Measurements from ENCODE around the gene SLC35E3.
"Not testable (repeated sequence)": the region's sequence is repeated elsewhere in the genome, so short reads cannot be mapped to it uniquely, and the experiment has no call there.

SLC35E3 gene

GRCh38 chr12:68800294-68800693, 54.3 kb downstream of the SLC35E3 start:
- H3K4me3 ChIP-seq (ENCODE audit: low read length), result no peak overlapping the region
- no peaks in the 10 kb centered on the region for H3K36me3 ChIP-seq (ENCODE audit: insufficient read depth, low read length)
- H3K4me2 ChIP-seq (ENCODE audit: low read length), result no peak overlapping the region
- H3K9me3 ChIP-seq (replicated peaks; ENCODE audit: low read length), result no peaks in the 10 kb centered on the region
- H3K27me3 ChIP-seq (ENCODE audit: control insufficient read depth, insufficient read depth, low read length), result no peaks in the 10 kb centered on the region
- no peak overlapping the region for H3K9ac ChIP-seq (ENCODE audit: low read depth, low read length)
- H3K4me1 ChIP-seq (ENCODE audit: control insufficient read depth, insufficient read depth, low read length), result peaks cover under 1% of the 10 kb centered on the region

- not testable (repeated sequence) for H3K9ac ChIP-seq (ENCODE audit: low read depth, low read length); H3K4me1 ChIP-seq (ENCODE audit: control insufficient read depth, insufficient read depth, low read length); H3K9me3 ChIP-seq (replicated peaks; ENCODE audit: low read length); H3K36me3 ChIP-seq (ENCODE audit: insufficient read depth, low read length); H3K4me2 ChIP-seq (ENCODE audit: low read length); H3K27me3 ChIP-seq (ENCODE audit: control insufficient read depth, insufficient read depth, low read length); H3K4me3 ChIP-seq (ENCODE audit: low read length)
Observed at GRCh38 chr12:68801124-68801523, 55.1 kb downstream of the SLC35E3 start.

- H3K9ac ChIP-seq (ENCODE audit: low read depth, low read length); H3K4me3 ChIP-seq (ENCODE audit: low read length); H3K4me2 ChIP-seq (ENCODE audit: low read length); H3K9me3 ChIP-seq (replicated peaks; ENCODE audit: low read length); H3K4me1 ChIP-seq (ENCODE audit: control insufficient read depth, insufficient read depth, low read length); H3K27me3 ChIP-seq (ENCODE audit: control insufficient read depth, insufficient read depth, low read length); H3K36me3 ChIP-seq (ENCODE audit: insufficient read depth, low read length): not testable (repeated sequence)
Observed at GRCh38 chr12:68802372-68802745, 56.4 kb downstream of the SLC35E3 start.

GRCh38 chr12:68802911-68803651, 57.1 kb downstream of the SLC35E3 start:
- not testable (repeated sequence) for H3K4me3 ChIP-seq (ENCODE audit: low read length); H3K4me1 ChIP-seq (ENCODE audit: control insufficient read depth, insufficient read depth, low read length); H3K4me2 ChIP-seq (ENCODE audit: low read length); H3K9me3 ChIP-seq (replicated peaks; ENCODE audit: low read length); H3K27me3 ChIP-seq (ENCODE audit: control insufficient read depth, insufficient read depth, low read length); H3K9ac ChIP-seq (ENCODE audit: low read depth, low read length); H3K36me3 ChIP-seq (ENCODE audit: insufficient read depth, low read length)

- no peaks in the 10 kb centered on the region for H3K27me3 ChIP-seq (ENCODE audit: control insufficient read depth, insufficient read depth, low read length)
- no peaks in the 10 kb centered on the region for H3K9me3 ChIP-seq (replicated peaks; ENCODE audit: low read length)
- no peak overlapping the region for H3K9ac ChIP-seq (ENCODE audit: low read depth, low read length)
- H3K4me3 ChIP-seq (ENCODE audit: low read length), result no peak overlapping the region
- H3K36me3 ChIP-seq (ENCODE audit: insufficient read depth, low read length), result no peaks in the 10 kb centered on the region
- H3K4me1 ChIP-seq (ENCODE audit: control insufficient read depth, insufficient read depth, low read length), result no peaks in the 10 kb centered on the region
- H3K4me2 ChIP-seq (ENCODE audit: low read length), result no peak overlapping the region
Observed at GRCh38 chr12:68803948-68804656, 58.1 kb downstream of the SLC35E3 start.

GRCh38 chr12:68804657-68805591, 58.9 kb downstream of the SLC35E3 start:
- peaks cover 5% of the 10 kb centered on the region for H3K36me3 ChIP-seq (ENCODE audit: insufficient read depth, low read length)
- H3K4me1 ChIP-seq (ENCODE audit: control insufficient read depth, insufficient read depth, low read length), result no peaks in the 10 kb centered on the region
- H3K4me3 ChIP-seq (ENCODE audit: low read length), result no peak overlapping the region
- no peaks in the 10 kb centered on the region for H3K27me3 ChIP-seq (ENCODE audit: control insufficient read depth, insufficient read depth, low read length)
- no peak overlapping the region for H3K9ac ChIP-seq (ENCODE audit: low read depth, low read length)
- no peak overlapping the region for H3K4me2 ChIP-seq (ENCODE audit: low read length)
- no peaks in the 10 kb centered on the region for H3K9me3 ChIP-seq (replicated peaks; ENCODE audit: low read length)

- Histone ChIP-seq H3K9ac (ENCODE audit: low read depth, low read length) (no peak overlapping the region), H3K4me1 (ENCODE audit: control insufficient read depth, insufficient read depth, low read length) (no peaks in the 10 kb centered on the region), H3K36me3 (ENCODE audit: insufficient read depth, low read length) (peaks cover 8% of the 10 kb centered on the region), H3K9me3 (replicated peaks; ENCODE audit: low read length) (no peaks in the 10 kb centered on the region), H3K4me3 (ENCODE audit: low read length) (no peak overlapping the region), H3K4me2 (ENCODE audit: low read length) (no peak overlapping the region), H3K27me3 (ENCODE audit: control insufficient read depth, insufficient read depth, low read length) (no peaks in the 10 kb centered on the region)
Observed at GRCh38 chr12:68805592-68806120, 59.7 kb downstream of the SLC35E3 start.

GRCh38 chr12:68806488-68807237, 60.7 kb downstream of the SLC35E3 start:
- peak overlapping the region; percentile 88 for H3K4me2 ChIP-seq (ENCODE audit: low read length)

GRCh38 chr12:68807274-68807575, 61.2 kb downstream of the SLC35E3 start:
- H3K27me3 ChIP-seq (ENCODE audit: control insufficient read depth, insufficient read depth, low read length); H3K9me3 ChIP-seq (replicated peaks; ENCODE audit: low read length); H3K4me1 ChIP-seq (ENCODE audit: control insufficient read depth, insufficient read depth, low read length): not testable (repeated sequence)
- peaks cover 20% of the 10 kb centered on the region for H3K36me3 ChIP-seq (ENCODE audit: insufficient read depth, low read length)
- peak overlapping the region; percentile 98 for H3K9ac ChIP-seq (ENCODE audit: low read depth, low read length)
- H3K4me2 ChIP-seq (ENCODE audit: low read length), result peak overlapping the region; percentile 88
- H3K4me3 ChIP-seq (ENCODE audit: low read length), result peak overlapping the region; percentile 95

More at GRCh38 chr12:68806488-68807237, 60.7 kb downstream of the SLC35E3 start:
- Histone ChIP-seq H3K9ac (ENCODE audit: low read depth, low read length) (no peak overlapping the region), H3K4me3 (ENCODE audit: low read length) (no peak overlapping the region), H3K9me3 (replicated peaks; ENCODE audit: low read length) (no peaks in the 10 kb centered on the region), H3K4me1 (ENCODE audit: control insufficient read depth, insufficient read depth, low read length) (no peaks in the 10 kb centered on the region), H3K27me3 (ENCODE audit: control insufficient read depth, insufficient read depth, low read length) (no peaks in the 10 kb centered on the region), H3K36me3 (ENCODE audit: insufficient read depth, low read length) (peaks cover 16% of the 10 kb centered on the region)

GRCh38 chr12:68807576-68808387, 61.8 kb downstream of the SLC35E3 start, which contains the start of gene MDM2:
Gene MDM2, plus strand, starts transcription at chr12:68808177. Its CDS starts 301 bp downstream, at chr12:68808478.
- Histone ChIP-seq H3K36me3 (ENCODE audit: insufficient read depth, low read length) (peaks cover 25% of the 10 kb centered on the region), H3K9ac (ENCODE audit: low read depth, low read length) (peak within 1 kb of the TSS; percentile 98), H3K4me3 (ENCODE audit: low read length) (peak within 1 kb of the TSS; percentile 95), H3K9me3 (replicated peaks; ENCODE audit: low read length) (no peaks in the 10 kb centered on the region), H3K4me1 (ENCODE audit: control insufficient read depth, insufficient read depth, low read length) (peaks cover 7% of the 10 kb centered on the region), H3K4me2 (ENCODE audit: low read length) (peak within 1 kb of the TSS; percentile 88), H3K27me3 (ENCODE audit: control insufficient read depth, insufficient read depth, low read length) (no peaks in the 10 kb centered on the region)

All from skeletal muscle satellite cell (primary cell).